ENCODE measurements around the gene GATAD2B.

Gene GATAD2B

DNA sequence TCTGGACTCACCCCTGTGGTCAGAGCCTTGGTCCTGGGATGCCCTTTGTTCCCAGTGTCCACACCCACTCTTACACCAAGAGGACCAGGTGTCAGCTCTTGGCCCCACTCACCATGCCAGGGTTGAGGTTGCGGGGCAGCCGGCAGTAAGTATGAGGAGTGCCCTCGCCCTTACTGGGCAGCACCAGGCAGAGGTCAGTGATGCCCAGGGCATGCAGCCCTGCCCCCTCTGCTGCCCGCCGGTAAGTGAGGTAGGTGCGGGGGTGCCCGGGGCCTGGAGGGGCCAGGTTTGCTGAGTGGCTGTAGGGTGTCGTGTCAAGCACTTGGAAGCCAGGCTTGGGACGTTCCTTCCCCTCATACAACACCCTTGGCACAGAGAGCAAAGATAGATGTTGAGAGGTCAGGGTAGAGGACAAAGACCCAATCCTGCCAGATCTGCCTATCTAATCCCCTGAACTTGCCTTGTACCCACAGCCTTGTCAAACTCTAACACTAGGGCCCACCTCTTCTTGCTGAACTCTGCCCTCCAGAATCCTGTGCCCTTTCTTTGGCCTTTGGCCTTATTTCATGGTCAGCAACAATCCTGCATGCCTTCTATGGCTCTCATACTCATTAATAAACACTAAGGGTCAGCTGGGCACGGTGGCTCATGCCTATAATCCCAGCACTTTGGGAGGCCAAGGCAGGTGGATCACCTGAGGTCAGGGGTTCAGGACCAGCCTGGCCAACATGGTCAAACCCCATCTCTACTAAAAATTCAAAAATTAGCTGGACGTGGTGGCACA, 20.2 kb upstream of the GATAD2B start:
- Histone ChIP-seq H3K79me2 (no peaks in the 10 kb centered on the region), H3K9me3 (ENCODE audit: control insufficient read depth, low read length) (no peaks in the 10 kb centered on the region), H3K36me3 (ENCODE audit: control insufficient read depth, insufficient read depth, low read length) (no peaks in the 10 kb centered on the region), H3K4me2 (ENCODE audit: low read length) (no peak overlapping the region), H3K9ac (no peak overlapping the region), H3K4me1 (no peaks in the 10 kb centered on the region), H3K4me3 (ENCODE audit: low read depth, low read length) (no peak overlapping the region), H3K27ac (no peak overlapping the region), H2AFZ (no peak overlapping the region), H3K27me3 (ENCODE audit: control insufficient read depth, insufficient read depth, low read length) (no peaks in the 10 kb centered on the region)
- TF ChIP-seq, protein P1, sequence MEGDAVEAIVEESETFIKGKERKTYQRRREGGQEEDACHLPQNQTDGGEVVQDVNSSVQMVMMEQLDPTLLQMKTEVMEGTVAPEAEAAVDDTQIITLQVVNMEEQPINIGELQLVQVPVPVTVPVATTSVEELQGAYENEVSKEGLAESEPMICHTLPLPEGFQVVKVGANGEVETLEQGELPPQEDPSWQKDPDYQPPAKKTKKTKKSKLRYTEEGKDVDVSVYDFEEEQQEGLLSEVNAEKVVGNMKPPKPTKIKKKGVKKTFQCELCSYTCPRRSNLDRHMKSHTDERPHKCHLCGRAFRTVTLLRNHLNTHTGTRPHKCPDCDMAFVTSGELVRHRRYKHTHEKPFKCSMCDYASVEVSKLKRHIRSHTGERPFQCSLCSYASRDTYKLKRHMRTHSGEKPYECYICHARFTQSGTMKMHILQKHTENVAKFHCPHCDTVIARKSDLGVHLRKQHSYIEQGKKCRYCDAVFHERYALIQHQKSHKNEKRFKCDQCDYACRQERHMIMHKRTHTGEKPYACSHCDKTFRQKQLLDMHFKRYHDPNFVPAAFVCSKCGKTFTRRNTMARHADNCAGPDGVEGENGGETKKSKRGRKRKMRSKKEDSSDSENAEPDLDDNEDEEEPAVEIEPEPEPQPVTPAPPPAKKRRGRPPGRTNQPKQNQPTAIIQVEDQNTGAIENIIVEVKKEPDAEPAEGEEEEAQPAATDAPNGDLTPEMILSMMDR (IDR thresholded peaks at IDR 0.05) = no peak

GRCh38 chr1:153941826-153942725, 19.3 kb upstream of the GATAD2B start:
- Histone ChIP-seq H2AFZ (no peak overlapping the region), H3K9ac (no peak overlapping the region), H3K27ac (no peak overlapping the region), H3K4me1 (no peaks in the 10 kb centered on the region), H3K79me2 (no peaks in the 10 kb centered on the region), H3K4me2 (ENCODE audit: low read length) (no peak overlapping the region), H3K9me3 (ENCODE audit: control insufficient read depth, low read length) (no peaks in the 10 kb centered on the region), H3K27me3 (ENCODE audit: control insufficient read depth, insufficient read depth, low read length) (no peaks in the 10 kb centered on the region), H3K36me3 (ENCODE audit: control insufficient read depth, insufficient read depth, low read length) (no peaks in the 10 kb centered on the region), H3K4me3 (ENCODE audit: low read depth, low read length) (no peak overlapping the region)
- TF ChIP-seq, protein P1 (IDR thresholded peaks at IDR 0.05) = no peak

GRCh38 chr1:153940756-153941155, 18.0 kb upstream of the GATAD2B start:
- H3K27ac ChIP-seq = no peak overlapping the region
- no peaks in the 10 kb centered on the region for H3K9me3 ChIP-seq (ENCODE audit: control insufficient read depth, low read length)

DNA sequence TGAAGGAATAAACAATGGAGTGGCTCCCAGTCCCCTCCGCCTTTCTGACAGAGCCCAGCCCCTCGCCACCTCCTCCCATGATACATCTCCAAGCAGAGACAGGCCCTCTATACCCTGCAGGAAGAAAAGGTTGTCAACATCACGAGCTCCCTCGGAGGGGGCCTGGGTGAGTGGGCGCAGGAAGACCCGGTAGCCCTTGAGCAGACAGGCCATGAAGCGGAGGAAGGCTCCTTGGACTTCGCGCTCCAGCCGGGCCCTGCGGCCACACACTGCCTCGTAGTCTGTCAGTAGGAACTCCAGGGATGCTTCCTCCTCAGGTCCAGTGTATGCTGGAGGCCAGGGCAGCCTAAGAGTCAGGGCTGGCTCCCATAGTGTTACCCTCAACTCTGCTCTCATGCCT, 16.7 kb upstream of the GATAD2B start:
- TF ChIP-seq, protein P1 (IDR thresholded peaks at IDR 0.05) = no peak
- Histone ChIP-seq H3K4me1 (no peaks in the 10 kb centered on the region), H3K9ac (no peak overlapping the region), H2AFZ (no peak overlapping the region), H3K27ac (no peak overlapping the region), H3K9me3 (ENCODE audit: control insufficient read depth, low read length) (no peaks in the 10 kb centered on the region), H3K79me2 (no peaks in the 10 kb centered on the region), H3K4me2 (ENCODE audit: low read length) (no peak overlapping the region), H3K4me3 (ENCODE audit: low read depth, low read length) (no peak overlapping the region), H3K27me3 (ENCODE audit: control insufficient read depth, insufficient read depth, low read length) (no peaks in the 10 kb centered on the region), H3K36me3 (ENCODE audit: control insufficient read depth, insufficient read depth, low read length) (no peaks in the 10 kb centered on the region)

More at GRCh38 chr1:153940756-153941155, 18.0 kb upstream of the GATAD2B start:
- no peak overlapping the region for H2AFZ ChIP-seq
- no peaks in the 10 kb centered on the region for H3K4me1 ChIP-seq
- H3K4me3 ChIP-seq (ENCODE audit: low read depth, low read length) = no peak overlapping the region
- H3K9ac ChIP-seq = no peak overlapping the region
- H3K36me3 ChIP-seq (ENCODE audit: control insufficient read depth, insufficient read depth, low read length) = no peaks in the 10 kb centered on the region
- H3K4me2 ChIP-seq (ENCODE audit: low read length) = no peak overlapping the region
- TF ChIP-seq, protein P1 (IDR thresholded peaks at IDR 0.05) = no peak
- H3K79me2 ChIP-seq = no peaks in the 10 kb centered on the region
- no peaks in the 10 kb centered on the region for H3K27me3 ChIP-seq (ENCODE audit: control insufficient read depth, insufficient read depth, low read length)
